NB4 (cell line): ENCODE measurements around the gene EHMT2.

Experiments used
- TF ChIP-seq, protein P1 (sequence below): IDR thresholded peaks from one replicate; pipeline ENCODE4 v1.5.1; 2012; ENCODE audit warnings: low read depth, low read length
- TF ChIP-seq, protein P2 (sequence below): IDR thresholded peaks from 2 replicates; pipeline ENCODE4 v1.6.1; 2011; ENCODE audit warnings: low read depth, low read length

DNA sequence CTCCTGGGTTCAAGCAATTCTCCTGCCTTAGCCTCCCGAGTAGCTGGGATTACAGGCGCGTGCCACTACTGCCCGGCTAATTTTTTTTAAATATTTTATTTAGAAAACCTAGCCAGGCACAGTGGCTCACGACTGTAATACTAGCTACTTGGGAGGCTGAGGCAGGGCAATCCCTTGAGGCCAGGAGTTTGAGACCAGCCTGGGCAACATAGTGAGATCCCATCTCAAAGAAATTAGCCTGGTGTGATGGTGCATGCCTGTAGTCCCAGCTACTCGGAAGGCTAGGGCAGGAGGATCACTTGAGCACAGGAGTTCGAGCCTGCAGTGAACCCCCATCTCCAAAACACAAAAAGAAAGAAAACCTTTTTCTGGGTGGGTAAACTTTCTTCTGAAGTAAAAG lies 21.1 kb downstream of the EHMT2 start:
- TF ChIP-seq, protein P1, sequence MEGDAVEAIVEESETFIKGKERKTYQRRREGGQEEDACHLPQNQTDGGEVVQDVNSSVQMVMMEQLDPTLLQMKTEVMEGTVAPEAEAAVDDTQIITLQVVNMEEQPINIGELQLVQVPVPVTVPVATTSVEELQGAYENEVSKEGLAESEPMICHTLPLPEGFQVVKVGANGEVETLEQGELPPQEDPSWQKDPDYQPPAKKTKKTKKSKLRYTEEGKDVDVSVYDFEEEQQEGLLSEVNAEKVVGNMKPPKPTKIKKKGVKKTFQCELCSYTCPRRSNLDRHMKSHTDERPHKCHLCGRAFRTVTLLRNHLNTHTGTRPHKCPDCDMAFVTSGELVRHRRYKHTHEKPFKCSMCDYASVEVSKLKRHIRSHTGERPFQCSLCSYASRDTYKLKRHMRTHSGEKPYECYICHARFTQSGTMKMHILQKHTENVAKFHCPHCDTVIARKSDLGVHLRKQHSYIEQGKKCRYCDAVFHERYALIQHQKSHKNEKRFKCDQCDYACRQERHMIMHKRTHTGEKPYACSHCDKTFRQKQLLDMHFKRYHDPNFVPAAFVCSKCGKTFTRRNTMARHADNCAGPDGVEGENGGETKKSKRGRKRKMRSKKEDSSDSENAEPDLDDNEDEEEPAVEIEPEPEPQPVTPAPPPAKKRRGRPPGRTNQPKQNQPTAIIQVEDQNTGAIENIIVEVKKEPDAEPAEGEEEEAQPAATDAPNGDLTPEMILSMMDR: no peak
- TF ChIP-seq, protein P2, sequence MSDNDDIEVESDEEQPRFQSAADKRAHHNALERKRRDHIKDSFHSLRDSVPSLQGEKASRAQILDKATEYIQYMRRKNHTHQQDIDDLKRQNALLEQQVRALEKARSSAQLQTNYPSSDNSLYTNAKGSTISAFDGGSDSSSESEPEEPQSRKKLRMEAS: no peak
